ENCODE measurements around the gene CSNK2B. TPM values are rescaled to one million over a fixed set of nuclear protein-coding genes. Genes with fewer than 3 reads are reported as not detected.

CSNK2B gene
- polyA plus RNA-seq, 4 donors: 224 to 234 (median 228) TPM

DNA sequence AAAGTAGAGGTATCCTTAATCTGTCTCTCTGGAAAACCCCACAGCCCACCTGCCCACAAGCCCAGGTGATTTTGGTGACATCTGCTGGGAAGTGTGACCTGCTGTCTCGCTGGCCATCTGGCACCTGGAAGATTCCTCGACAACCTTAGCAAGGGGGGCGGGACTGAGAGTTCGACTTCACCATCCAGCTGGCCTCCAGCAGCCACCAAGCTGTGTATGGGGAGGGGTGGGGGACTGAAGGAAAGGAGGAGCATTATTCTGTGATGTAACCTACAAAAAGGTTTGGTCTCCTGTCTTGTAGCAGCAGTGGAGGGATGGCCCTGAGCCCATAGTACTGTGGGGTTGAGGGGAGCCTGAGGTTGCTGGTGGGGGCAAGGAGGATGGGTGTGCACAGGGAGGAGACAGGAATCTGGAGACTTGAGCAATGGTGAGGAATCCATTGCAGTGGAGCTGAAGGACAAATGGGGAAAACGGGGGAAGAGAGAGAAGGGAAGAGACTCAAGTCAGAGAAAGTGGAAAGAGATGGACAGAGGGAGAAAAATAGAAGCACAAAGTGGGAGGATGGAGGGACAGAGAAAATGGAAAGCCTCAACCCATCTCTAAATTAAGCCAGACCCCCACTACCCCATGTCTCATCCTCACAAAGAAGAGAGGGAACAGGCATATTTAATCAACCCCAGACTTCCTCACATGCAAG lies 44.8 kb downstream of the CSNK2B start:
- DNase-seq (ENCODE audit: low read depth in 4 of 4, low spot score in 2 of 4): no peak

DNA sequence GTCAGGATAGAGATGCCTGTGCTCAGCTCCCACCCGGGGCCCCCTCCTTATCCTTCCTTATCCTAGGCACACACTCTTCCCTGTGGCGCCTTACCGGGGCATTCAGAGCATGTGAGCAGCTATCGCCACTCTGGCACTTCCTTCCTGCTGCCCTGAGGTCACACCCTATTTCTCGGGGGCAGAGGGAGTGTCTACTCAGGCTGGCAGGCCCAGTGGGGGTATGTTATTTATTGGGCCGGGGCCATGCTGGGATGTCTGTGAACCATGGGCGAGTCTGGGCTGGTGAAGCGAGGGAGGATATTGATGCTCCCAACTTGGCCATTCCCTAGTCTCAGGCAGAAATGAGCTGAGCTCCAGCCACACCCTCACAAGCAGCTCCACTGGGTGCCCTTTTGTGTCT lies 45.4 kb downstream of the CSNK2B start:
- no peak for DNase-seq (ENCODE audit: low read depth in 4 of 4, low spot score in 2 of 4)

DNA sequence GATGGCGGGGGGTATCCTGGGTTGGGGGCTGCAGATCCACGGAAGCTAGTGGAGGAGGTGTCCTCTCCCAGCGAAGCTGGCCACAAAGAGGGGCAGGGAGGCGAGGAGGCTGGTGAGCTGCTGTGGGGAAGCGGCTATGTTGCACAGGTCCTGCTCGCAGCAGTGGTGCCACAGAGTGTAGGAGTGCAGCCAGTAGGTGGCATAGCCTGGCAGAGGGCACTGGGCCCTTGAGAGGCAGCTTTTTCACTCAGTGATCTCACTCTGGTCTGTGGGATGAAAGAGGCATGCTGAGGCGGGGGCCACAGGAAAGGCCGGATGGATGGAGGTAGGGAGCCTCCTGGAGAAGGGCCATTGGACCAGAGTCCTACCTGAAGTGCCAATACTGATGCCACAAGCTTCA lies 46.4 kb downstream of the CSNK2B start:
- no peak for DNase-seq (ENCODE audit: low read depth in 4 of 4, low spot score in 2 of 4)

DNA sequence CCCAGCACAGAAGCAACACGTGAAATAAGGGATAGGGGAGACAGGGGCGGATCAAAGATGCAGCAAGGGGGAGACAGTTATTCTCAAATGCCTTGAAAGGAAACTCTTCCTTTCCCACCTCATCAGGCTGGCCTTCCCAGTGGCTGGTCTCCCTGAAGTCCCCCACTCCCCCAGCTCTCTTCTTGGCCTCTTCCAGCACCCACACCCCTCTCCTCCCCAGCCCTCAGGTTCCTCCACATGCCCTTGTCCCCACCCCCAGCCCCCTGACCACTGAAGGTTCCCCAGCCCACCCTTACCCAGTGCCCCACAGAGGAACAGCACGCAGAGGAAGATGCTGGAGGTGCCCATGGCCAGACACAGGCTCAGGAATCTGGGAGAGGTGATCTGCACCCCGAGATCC lies 47.6 kb downstream of the CSNK2B start:
- no peak for DNase-seq (ENCODE audit: low read depth in 4 of 4, low spot score in 2 of 4)

DNA sequence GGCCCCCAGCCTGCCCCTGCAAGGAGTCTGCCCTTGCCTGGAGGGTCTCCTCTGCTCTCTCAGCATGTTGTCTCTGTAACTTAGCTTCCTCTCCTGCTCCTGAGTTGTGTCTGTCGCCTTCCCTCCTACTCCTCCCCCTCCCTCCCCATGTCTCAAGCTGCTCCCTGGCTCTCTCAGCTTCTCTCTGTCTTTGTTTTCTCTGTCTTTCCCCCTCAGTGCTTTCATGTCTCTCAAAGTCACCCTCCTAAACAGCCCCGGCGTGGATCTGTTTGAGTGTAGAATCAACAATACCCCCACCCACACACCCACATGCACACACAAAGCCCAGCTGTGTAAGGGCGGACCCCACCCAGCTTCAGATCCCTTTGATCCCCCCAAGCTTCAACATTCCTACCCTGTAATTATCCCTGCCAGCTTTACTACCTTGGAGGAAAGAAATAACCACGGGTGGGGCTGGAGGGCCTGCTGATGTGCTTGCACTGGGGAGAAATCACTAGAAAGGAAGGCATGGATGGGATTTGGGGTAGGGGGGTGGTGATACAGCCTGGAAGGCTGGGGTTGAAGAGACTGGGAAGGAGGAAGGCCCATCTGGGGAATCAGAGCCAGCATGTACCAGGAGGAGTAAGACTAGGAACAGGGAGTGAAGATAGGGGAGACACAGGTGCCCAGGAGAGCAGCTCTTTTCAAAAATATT lies 48.3 kb downstream of the CSNK2B start:
- DNase-seq (ENCODE audit: low read depth in 4 of 4, low spot score in 2 of 4): peak in 2 of 4 donors; percentile 37 to 45

DNA sequence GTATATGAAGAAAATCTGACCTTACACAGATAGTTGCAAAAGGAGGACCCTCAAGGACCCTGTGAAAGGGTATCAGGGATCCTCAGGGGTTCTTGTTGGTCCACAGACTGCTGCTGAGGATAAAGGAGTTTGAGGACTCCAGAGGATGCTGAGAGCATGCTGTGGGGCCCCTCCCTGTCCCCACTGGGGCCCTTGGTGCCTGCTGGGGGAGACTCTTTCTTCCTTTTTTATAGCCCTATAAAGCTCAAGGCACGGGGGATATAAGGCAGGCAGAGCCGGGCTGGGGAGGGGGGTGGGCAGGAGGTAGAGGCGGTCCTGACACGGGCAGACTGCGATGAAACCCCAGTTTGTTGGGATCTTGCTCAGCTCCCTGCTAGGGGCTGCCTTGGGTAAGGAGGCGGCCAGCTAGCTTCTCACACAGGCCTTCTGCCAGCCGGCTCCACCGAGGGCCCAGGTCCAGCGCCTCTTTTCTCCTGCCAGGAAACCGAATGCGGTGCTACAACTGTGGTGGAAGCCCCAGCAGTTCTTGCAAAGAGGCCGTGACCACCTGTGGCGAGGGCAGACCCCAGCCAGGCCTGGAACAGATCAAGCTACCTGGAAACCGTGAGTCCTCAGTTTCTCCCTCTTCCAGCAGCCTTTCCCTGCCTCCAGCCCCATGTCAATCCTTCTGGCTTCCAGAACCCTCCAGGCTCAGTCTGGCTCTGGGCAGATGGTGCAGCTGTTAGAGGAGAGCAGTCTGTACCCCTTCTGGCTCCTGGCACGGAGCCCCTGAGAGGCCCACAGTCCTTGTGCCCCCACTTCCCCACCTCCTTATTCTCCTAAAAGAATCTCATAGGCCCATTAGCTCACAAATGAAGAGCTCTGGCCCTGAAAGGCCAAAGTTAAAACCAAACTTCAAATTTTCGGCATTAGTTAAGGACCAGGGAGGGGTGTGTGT lies 49.4 kb downstream of the CSNK2B start, which contains the start of gene LY6G6D:
Gene LY6G6D (plus strand): TSS at position 327 of the 937 bp plus-strand sequence. CDS start 8 bp downstream, at position 335.
- no peak for DNase-seq (ENCODE audit: low read depth in 4 of 4, low spot score in 2 of 4)

DNA sequence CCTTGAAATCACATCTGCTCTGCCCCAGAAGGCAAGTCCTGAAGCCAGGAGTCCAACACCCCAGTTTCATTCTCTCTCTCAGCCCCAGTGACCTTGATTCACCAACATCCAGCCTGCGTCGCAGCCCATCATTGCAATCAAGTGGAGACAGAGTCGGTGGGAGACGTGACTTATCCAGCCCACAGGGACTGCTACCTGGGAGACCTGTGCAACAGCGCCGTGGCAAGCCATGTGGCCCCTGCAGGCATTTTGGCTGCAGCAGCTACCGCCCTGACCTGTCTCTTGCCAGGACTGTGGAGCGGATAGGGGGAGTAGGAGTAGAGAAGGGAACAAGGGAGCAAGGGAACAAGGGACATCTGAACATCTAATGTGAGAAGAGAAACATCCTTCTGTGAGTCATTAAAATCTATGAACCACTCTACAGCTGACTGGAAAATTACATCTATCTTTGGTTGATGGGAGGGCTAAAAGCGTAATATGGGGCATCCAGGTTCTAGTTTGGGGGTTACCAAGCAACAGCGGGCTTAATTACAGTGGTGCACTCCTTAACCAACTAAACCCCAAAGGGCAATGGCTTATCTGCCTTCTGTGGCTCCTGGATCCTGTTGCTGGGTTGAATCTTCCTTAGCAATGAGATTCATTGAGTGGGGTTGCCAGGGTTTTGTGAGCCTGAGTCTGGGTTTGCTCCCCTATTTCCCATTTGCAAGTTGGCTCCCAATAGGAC lies 51.8 kb downstream of the CSNK2B start:
- DNase-seq (ENCODE audit: low read depth in 4 of 4, low spot score in 2 of 4): no peak

DNA sequence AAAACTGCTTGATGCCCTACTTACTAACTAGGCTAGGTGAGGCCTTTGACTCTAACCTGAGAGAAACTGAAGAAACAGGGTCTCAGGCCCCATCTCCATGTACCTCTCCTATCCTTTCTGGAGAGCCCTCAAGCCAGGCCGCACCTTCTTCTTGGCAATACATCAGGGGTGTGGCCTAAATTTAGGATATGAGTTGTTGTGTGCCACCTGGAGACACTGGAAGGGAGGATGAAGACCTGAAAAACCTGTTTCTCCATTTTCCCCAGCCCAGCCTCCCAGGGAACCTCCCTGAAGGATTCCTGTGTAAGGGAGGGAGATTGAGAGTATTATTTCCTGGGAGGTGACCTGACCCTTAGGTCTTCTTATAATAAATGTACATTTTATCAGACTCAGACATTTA lies 52.4 kb downstream of the CSNK2B start:
- DNase-seq (ENCODE audit: low read depth in 4 of 4, low spot score in 2 of 4): no peak

DNA sequence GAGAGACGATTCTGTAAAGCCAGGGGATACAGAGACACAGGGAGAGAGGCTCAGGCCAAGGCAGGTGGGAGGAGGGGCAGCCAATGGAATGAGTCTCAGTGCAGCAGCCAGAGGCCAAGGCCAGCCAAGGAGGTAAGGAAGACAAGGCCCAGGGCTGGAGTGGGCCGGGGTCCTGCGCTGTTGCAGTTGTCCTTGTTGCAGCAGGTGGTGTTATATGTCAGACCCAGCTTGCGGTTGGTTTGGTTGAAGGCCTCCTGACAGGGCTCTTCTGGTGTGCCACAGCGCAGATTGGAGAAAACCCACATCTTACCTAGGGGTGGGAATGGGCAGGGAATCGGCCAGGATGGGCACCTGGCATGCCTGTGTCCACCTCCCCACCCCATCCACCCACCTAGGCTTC lies 53.1 kb downstream of the CSNK2B start:
- no peak for DNase-seq (ENCODE audit: low read depth in 4 of 4, low spot score in 2 of 4)

Other genes with a start within 250 kb of the CSNK2B start
- 1 to 10 TPM in 2 of 4 donors, under 1 TPM in 2; 0.45 to 1.8 (median 0.88) TPM for gene MICB, start 167.9 kb upstream of the CSNK2B start, polyA plus RNA-seq (ENCODE audit: insufficient read length in 4 of 4)
- gene MCCD1, start 137.1 kb upstream of the CSNK2B start, polyA plus RNA-seq (ENCODE audit: insufficient read length in 4 of 4): 10 to 100 TPM; 15.4 to 24.2 (median 18.0) TPM
- gene DDX39B, start 124.1 kb upstream of the CSNK2B start, polyA plus RNA-seq (ENCODE audit: insufficient read length in 4 of 4): 100 to 1,000 TPM; 462 to 709 (median 569) TPM
- 10 to 100 TPM in 1 of 4 donors, 1 to 10 TPM in 3; 6.4 to 10.5 (median 6.5) TPM for gene ATP6V1G2, start 119.5 kb upstream of the CSNK2B start, polyA plus RNA-seq (ENCODE audit: insufficient read length in 4 of 4)
- gene NFKBIL1, start 118.5 kb upstream of the CSNK2B start, polyA plus RNA-seq (ENCODE audit: insufficient read length in 4 of 4): 10 to 100 TPM; 18.4 to 29.0 (median 25.5) TPM
- under 1 TPM; 0.24 to 0.39 (median 0.31) TPM for gene LTA, start 93.8 kb upstream of the CSNK2B start, polyA plus RNA-seq (ENCODE audit: insufficient read length in 4 of 4)
- gene TNF, start 90.5 kb upstream of the CSNK2B start, polyA plus RNA-seq (ENCODE audit: insufficient read length in 4 of 4): under 1 TPM in 1 of 4 donors, not detected in 3; 0.49 TPM
- gene LTB, start 83.7 kb upstream of the CSNK2B start, polyA plus RNA-seq (ENCODE audit: insufficient read length in 4 of 4): 1 to 10 TPM in 3 of 4 donors, under 1 TPM in 1; 0.88 to 2.3 (median 2.0) TPM
- gene LST1, start 79.8 kb upstream of the CSNK2B start, polyA plus RNA-seq (ENCODE audit: insufficient read length in 4 of 4): 1 to 10 TPM; 4.2 to 6.2 (median 5.0) TPM
- gene NCR3, start 73.1 kb upstream of the CSNK2B start, polyA plus RNA-seq (ENCODE audit: insufficient read length in 4 of 4): under 1 TPM in 3 of 4 donors, not detected in 1; 0.16 to 0.52 (median 0.25) TPM
- gene AIF1, start 50.8 kb upstream of the CSNK2B start, polyA plus RNA-seq (ENCODE audit: insufficient read length in 4 of 4): 10 to 100 TPM; 61.0 to 92.7 (median 73.5) TPM
- 100 to 1,000 TPM; 129 to 238 (median 197) TPM for gene PRRC2A, start 45.4 kb upstream of the CSNK2B start, polyA plus RNA-seq (ENCODE audit: insufficient read length in 4 of 4)
- gene BAG6, start 13.4 kb upstream of the CSNK2B start, polyA plus RNA-seq (ENCODE audit: insufficient read length in 4 of 4): 100 to 1,000 TPM; 218 to 274 (median 261) TPM
- gene APOM, start 10.2 kb upstream of the CSNK2B start, polyA plus RNA-seq (ENCODE audit: insufficient read length in 4 of 4): 100 to 1,000 TPM in 3 of 4 donors, 10 to 100 TPM in 1; 89.9 to 124 (median 104) TPM
- 10 to 100 TPM; 17.9 to 24.3 (median 21.4) TPM for gene C6orf47, start 5.3 kb upstream of the CSNK2B start, polyA plus RNA-seq (ENCODE audit: insufficient read length in 4 of 4)
- gene GPANK1, start 1.1 kb upstream of the CSNK2B start, polyA plus RNA-seq (ENCODE audit: insufficient read length in 4 of 4): 10 to 100 TPM; 25.2 to 33.9 (median 29.5) TPM
- gene LY6G5B, start 3.9 kb downstream of the CSNK2B start, polyA plus RNA-seq (ENCODE audit: insufficient read length in 4 of 4): 10 to 100 TPM in 3 of 4 donors, 1 to 10 TPM in 1; 9.0 to 37.0 (median 19.2) TPM
- gene LY6G5C, start 15.0 kb downstream of the CSNK2B start, polyA plus RNA-seq (ENCODE audit: insufficient read length in 4 of 4): 1 to 10 TPM; 2.4 to 5.6 (median 3.0) TPM
- 10 to 100 TPM; 54.3 to 74.8 (median 61.5) TPM for gene ABHD16A, start 37.2 kb downstream of the CSNK2B start, polyA plus RNA-seq (ENCODE audit: insufficient read length in 4 of 4)
- gene LY6G6F, start 40.8 kb downstream of the CSNK2B start, polyA plus RNA-seq (ENCODE audit: insufficient read length in 4 of 4): under 1 TPM; 0.21 to 0.81 (median 0.57) TPM
- gene LY6G6D, start 49.3 kb downstream of the CSNK2B start, polyA plus RNA-seq (ENCODE audit: insufficient read length in 4 of 4): under 1 TPM in 1 of 4 donors, not detected in 3; 0.65 TPM
- gene LY6G6C, start 55.7 kb downstream of the CSNK2B start, polyA plus RNA-seq (ENCODE audit: insufficient read length in 4 of 4): 1 to 10 TPM in 1 of 4 donors, under 1 TPM in 2, not detected in 1; 0.32 to 1.4 (median 0.47) TPM
- 1 to 10 TPM in 3 of 4 donors, under 1 TPM in 1; 0.72 to 2.4 (median 1.5) TPM for gene MPIG6B, start 57.3 kb downstream of the CSNK2B start, polyA plus RNA-seq (ENCODE audit: insufficient read length in 4 of 4)
- gene DDAH2, start 63.2 kb downstream of the CSNK2B start, polyA plus RNA-seq (ENCODE audit: insufficient read length in 4 of 4): 100 to 1,000 TPM; 163 to 243 (median 200) TPM
- gene CLIC1, start 70.5 kb downstream of the CSNK2B start, polyA plus RNA-seq (ENCODE audit: insufficient read length in 4 of 4): 100 to 1,000 TPM; 251 to 323 (median 297) TPM
- 10 to 100 TPM; 13.1 to 58.4 (median 30.9) TPM for gene MSH5, start 73.9 kb downstream of the CSNK2B start, polyA plus RNA-seq (ENCODE audit: insufficient read length in 4 of 4)
- 10 to 100 TPM in 2 of 4 donors, 1 to 10 TPM in 2; 4.2 to 12.9 (median 7.3) TPM for gene SAPCD1, start 96.6 kb downstream of the CSNK2B start, polyA plus RNA-seq (ENCODE audit: insufficient read length in 4 of 4)
- gene VWA7, start 111.2 kb downstream of the CSNK2B start, polyA plus RNA-seq (ENCODE audit: insufficient read length in 4 of 4): 10 to 100 TPM in 2 of 4 donors, 1 to 10 TPM in 2; 8.1 to 10.7 (median 9.6) TPM
- gene VARS1, start 129.7 kb downstream of the CSNK2B start, polyA plus RNA-seq (ENCODE audit: insufficient read length in 4 of 4): 10 to 100 TPM; 51.9 to 64.8 (median 55.2) TPM
- gene LSM2, start 140.9 kb downstream of the CSNK2B start, polyA plus RNA-seq (ENCODE audit: insufficient read length in 4 of 4): 10 to 100 TPM; 80.4 to 88.0 (median 84.9) TPM
- gene HSPA1L, start 149.2 kb downstream of the CSNK2B start, polyA plus RNA-seq (ENCODE audit: insufficient read length in 4 of 4): 1 to 10 TPM; 3.6 to 4.2 (median 3.8) TPM
- gene HSPA1A, start 149.5 kb downstream of the CSNK2B start, polyA plus RNA-seq (ENCODE audit: insufficient read length in 4 of 4): 100 to 1,000 TPM in 3 of 4 donors, 10 to 100 TPM in 1; 92.5 to 123 (median 116) TPM
- gene HSPA1B, start 161.7 kb downstream of the CSNK2B start, polyA plus RNA-seq (ENCODE audit: insufficient read length in 4 of 4): 100 to 1,000 TPM; 128 to 169 (median 155) TPM
- 10 to 100 TPM; 72.1 to 78.2 (median 75.1) TPM for gene NEU1, start 196.7 kb downstream of the CSNK2B start, polyA plus RNA-seq (ENCODE audit: insufficient read length in 4 of 4)
- gene SLC44A4, start 212.9 kb downstream of the CSNK2B start, polyA plus RNA-seq (ENCODE audit: insufficient read length in 4 of 4): 10 to 100 TPM; 37.2 to 57.4 (median 46.1) TPM
- 100 to 1,000 TPM in 1 of 4 donors, 10 to 100 TPM in 3; 65.6 to 111 (median 86.8) TPM for gene EHMT2, start 231.6 kb downstream of the CSNK2B start, polyA plus RNA-seq (ENCODE audit: insufficient read length in 4 of 4)
- 10 to 100 TPM; 22.4 to 35.3 (median 26.9) TPM for gene ZBTB12, start 236.0 kb downstream of the CSNK2B start, polyA plus RNA-seq (ENCODE audit: insufficient read length in 4 of 4)